Neutrophil (primary cell): Measurements from ENCODE around the gene ST14.

Source experiments
- H3K27ac ChIP-seq: fragments of 200-600 bp; sonication (generic); 2 replicates; pipeline ENCODE4 v1.5.1; 2016; ENCODE audit warnings: mild to moderate bottlenecking, moderate library complexity
- H3K27me3 ChIP-seq: fragments of 200-600 bp; sonication (generic); 2 replicates; pipeline ENCODE4 v1.6.0; 2016; ENCODE audit warnings: mild to moderate bottlenecking
- H3K36me3 ChIP-seq: fragments of 200-600 bp; sonication (generic); 2 replicates; pipeline ENCODE4 v1.5.1; 2017
- H3K4me1 ChIP-seq, 2 experiments: fragments of 200-600 bp in 1 of 2; sonication (generic) in 1 of 2; 1 replicate in 1 of 2; 2 replicates in 1 of 2; pipeline versions ENCODE4 v1.5.1 to v1.6.1; 2013 to 2016; ENCODE audit warnings: low read depth in 1 of 2, low read length in 1 of 2, mild to moderate bottlenecking in 1 of 2, moderate library complexity in 1 of 2; ENCODE audit not compliant: control insufficient read depth in 1 of 2, insufficient read depth in 1 of 2
- H3K4me3 ChIP-seq, 2 experiments: fragments of 200-600 bp in 1 of 2; sonication (generic) in 1 of 2; 1 replicate in 1 of 2; 2 replicates in 1 of 2; pipeline ENCODE4 v1.5.1; 2013 to 2016; ENCODE audit warnings: low read depth in 1 of 2, low read length in 1 of 2, mild to moderate bottlenecking in 1 of 2, moderate library complexity in 1 of 2
- H3K9me3 ChIP-seq: fragments of 200-600 bp; sonication (generic); 2 replicates; pipeline ENCODE4 v1.5.1; 2016
- CTCF ChIP-seq: fragments of 200-600 bp; sonication (generic); IDR thresholded peaks from 2 replicates; pipeline ENCODE4 v1.5.1; 2016; ENCODE audit warnings: antibody characterized with exemption

The ST14 gene

GRCh38 chr11:130122141-130122575, 37.4 kb upstream of the ST14 start:
- peak overlapping the region; percentile 90 for H3K27ac ChIP-seq
- peaks cover 36% of the 10 kb centered on the region for H3K36me3 ChIP-seq
- H3K4me1 ChIP-seq, result peaks cover 62 to 70% of the 10 kb centered on the region in 2 experiments
- H3K4me3 ChIP-seq, result peak overlapping the region in 1 of 2 experiments; percentile 9
- TF ChIP-seq CTCF, result no peak
- H3K9me3 ChIP-seq, result no peaks in the 10 kb centered on the region
- no peaks in the 10 kb centered on the region for H3K27me3 ChIP-seq

- H3K27ac ChIP-seq, result peak overlapping the region; percentile 90
- peak overlapping the region in 1 of 2 experiments; percentile 26 for H3K4me3 ChIP-seq
- peaks cover 60 to 65% of the 10 kb centered on the region in 2 experiments for H3K4me1 ChIP-seq
Measured at GRCh38 chr11:130123414-130124040, 36.1 kb upstream of the ST14 start.

GRCh38 chr11:130124096-130124495, 35.5 kb upstream of the ST14 start:
- Histone ChIP-seq H3K27me3 (no peaks in the 10 kb centered on the region), H3K36me3 (peaks cover 55% of the 10 kb centered on the region), H3K27ac (peak overlapping the region; percentile 90), H3K4me3 (peak overlapping the region; percentile 12 to 26), H3K4me1 (peaks cover 55 to 59% of the 10 kb centered on the region in 2 experiments), H3K9me3 (no peaks in the 10 kb centered on the region)
- peak; percentile 31 for TF ChIP-seq CTCF

More at GRCh38 chr11:130123414-130124040, 36.1 kb upstream of the ST14 start:
- Histone ChIP-seq H3K36me3 (peaks cover 49% of the 10 kb centered on the region), H3K27me3 (no peaks in the 10 kb centered on the region), H3K9me3 (no peaks in the 10 kb centered on the region)
- TF ChIP-seq CTCF, result no peak

- Histone ChIP-seq H3K27me3 (no peaks in the 10 kb centered on the region), H3K36me3 (peaks cover 70% of the 10 kb centered on the region), H3K4me3 (no peak overlapping the region), H3K27ac (peak overlapping the region; percentile 90), H3K9me3 (no peaks in the 10 kb centered on the region), H3K4me1 (peaks cover 52 to 54% of the 10 kb centered on the region in 2 experiments)
- TF ChIP-seq CTCF, result no peak
Measured at GRCh38 chr11:130125638-130126037, 33.9 kb upstream of the ST14 start.

GRCh38 chr11:130126516-130126915, 33.1 kb upstream of the ST14 start:
- H3K27ac ChIP-seq, result no peak overlapping the region
- peaks cover 44 to 45% of the 10 kb centered on the region in 2 experiments for H3K4me1 ChIP-seq
- TF ChIP-seq CTCF, result no peak
- H3K27me3 ChIP-seq, result no peaks in the 10 kb centered on the region
- no peak overlapping the region for H3K4me3 ChIP-seq
- peaks cover 79% of the 10 kb centered on the region for H3K36me3 ChIP-seq
- no peaks in the 10 kb centered on the region for H3K9me3 ChIP-seq
